ENCODE data around the gene ZNF664. TPM values are rescaled to one million over a fixed set of nuclear protein-coding genes. Genes with fewer than 3 reads are reported as not detected.
"Not testable (repeated sequence)": the region's sequence is repeated elsewhere in the genome, so short reads cannot be mapped to it uniquely, and the experiment has no call there.

ZNF664 gene
- total RNA-seq, 2 experiments from 2014 or later: 46.4 to 48.3 TPM

DNA sequence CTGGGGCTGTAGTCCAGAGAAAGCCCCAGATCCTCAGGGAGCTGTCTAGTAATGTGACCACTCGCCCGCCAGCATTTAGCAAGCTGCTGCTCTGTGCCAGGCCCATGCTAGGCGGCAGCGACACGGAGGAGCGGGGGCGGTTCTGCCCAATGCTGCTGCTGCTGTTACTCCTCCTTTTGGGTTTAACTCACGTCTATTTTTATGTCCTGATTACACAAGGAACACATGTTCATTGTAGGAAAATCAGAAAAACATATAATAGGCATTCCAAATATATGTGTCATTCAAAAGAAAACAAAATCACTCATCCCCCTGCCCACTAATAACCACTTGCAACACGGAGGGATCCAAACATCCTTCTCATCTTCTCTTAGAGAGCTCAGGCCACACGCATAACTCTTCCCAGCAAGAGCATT, 30.8 kb upstream of the ZNF664 start:
- Mint-ChIP-seq H3K4me3 (no peak overlapping the region), H3K4me1 (peaks cover 19% of the 10 kb centered on the region), H3K27me3 (no peaks in the 10 kb centered on the region), H3K36me3 (ENCODE audit: low read depth) (peaks cover 14% of the 10 kb centered on the region), H3K9me3 (ENCODE audit: low read depth) (no peaks in the 10 kb centered on the region), H3K27ac (no peak overlapping the region)
- intact Hi-C loops (cut with DNase I, micrococcal nuclease): no loop called here
- ChIA-PET CTCF (interaction anchor here (0.6 to 1.9 kb wide), 4 partner anchors 18 to 457 kb away, joined by 3 to 6 read pairs (median 4); no protein-coding TSS in a partner anchor), POLR2A (no interaction called here)
- DNase-seq (no peak), ATAC-seq (no peak)

DNA sequence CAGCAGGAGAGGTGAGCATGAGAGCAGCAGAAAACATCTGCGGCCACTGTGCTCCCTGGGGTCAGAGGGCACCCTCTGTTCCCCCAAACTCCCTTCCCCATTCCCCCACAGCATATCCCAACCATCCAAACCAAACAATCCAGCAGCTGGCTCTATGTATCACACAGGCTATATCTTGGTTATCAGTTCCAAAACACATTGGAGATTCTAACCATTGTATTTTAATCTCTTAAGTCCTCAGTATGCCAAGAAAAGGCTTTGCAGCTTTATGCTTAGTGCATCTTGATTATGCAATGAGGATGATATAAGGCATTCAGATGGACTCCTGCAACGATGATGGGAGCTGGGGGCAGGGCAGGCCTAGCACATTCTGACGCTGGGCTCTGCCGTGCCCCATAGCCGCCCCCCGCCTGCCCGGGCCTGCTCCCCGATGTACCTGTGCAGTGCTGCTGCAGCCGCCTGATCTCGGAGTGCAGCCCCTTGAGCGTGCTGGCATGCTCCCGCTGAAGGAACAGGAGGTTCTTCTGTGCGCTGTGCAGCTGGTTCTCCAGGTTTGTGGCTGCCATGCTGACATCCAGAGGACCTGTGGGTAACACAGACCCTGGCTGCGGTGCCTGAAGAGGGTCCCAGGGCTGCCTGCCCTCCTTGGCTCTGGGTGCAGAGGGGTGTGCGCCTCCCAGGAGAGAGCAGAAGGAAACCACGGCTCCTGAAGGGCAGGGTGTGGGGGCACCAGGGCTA, 29.9 kb upstream of the ZNF664 start:
- no peaks in the 10 kb centered on the region for H3K27me3 Mint-ChIP-seq
- ChIA-PET POLR2A (no interaction called here), CTCF (interaction anchor here (0.6 to 1.9 kb wide), 3 partner anchors 17 to 456 kb away, joined by 3 to 6 read pairs (median 4); no protein-coding TSS in a partner anchor)
- no peak overlapping the region for H3K27ac Mint-ChIP-seq
- H3K4me3 Mint-ChIP-seq: no peak overlapping the region
- intact Hi-C loops (cut with DNase I, micrococcal nuclease): no loop called here
- peaks cover 11% of the 10 kb centered on the region for H3K4me1 Mint-ChIP-seq
- no peak for ATAC-seq
- no peaks in the 10 kb centered on the region for H3K9me3 Mint-ChIP-seq (ENCODE audit: low read depth)
- peaks cover 14% of the 10 kb centered on the region for H3K36me3 Mint-ChIP-seq (ENCODE audit: low read depth)
- no peak for DNase-seq

DNA sequence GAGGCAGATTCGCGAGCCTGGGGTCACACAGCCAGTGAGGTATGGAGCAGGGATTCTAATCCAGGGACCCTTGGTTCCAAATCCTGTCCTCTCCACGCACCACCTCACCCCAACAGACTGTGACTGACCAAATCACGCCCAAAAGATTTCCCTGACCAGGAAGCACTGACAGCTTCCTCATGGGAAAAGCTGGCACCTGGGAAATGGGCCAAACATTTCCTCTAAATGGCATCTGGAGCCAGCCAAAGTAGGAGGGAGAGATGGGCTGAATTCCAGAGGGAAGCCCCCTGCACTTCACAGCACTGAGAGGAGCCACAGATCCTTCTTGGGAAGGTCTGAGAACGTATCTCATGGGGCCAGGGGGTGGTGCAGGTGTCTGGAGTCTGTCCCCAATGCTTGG, 29.2 kb upstream of the ZNF664 start:
- Mint-ChIP-seq H3K27ac (no peak overlapping the region), H3K4me3 (no peak overlapping the region), H3K4me1 (peaks cover 4% of the 10 kb centered on the region), H3K36me3 (ENCODE audit: low read depth) (peaks cover 14% of the 10 kb centered on the region), H3K9me3 (ENCODE audit: low read depth) (no peaks in the 10 kb centered on the region), H3K27me3 (no peaks in the 10 kb centered on the region)
- intact Hi-C loops (cut with DNase I, micrococcal nuclease): no loop called here
- ChIA-PET CTCF (interaction anchor here (1.9 kb wide), 1 partner anchor 42 kb away, joined by 6 read pairs; no protein-coding TSS in a partner anchor), POLR2A (no interaction called here)
- DNase-seq (no peak), ATAC-seq (no peak)

DNA sequence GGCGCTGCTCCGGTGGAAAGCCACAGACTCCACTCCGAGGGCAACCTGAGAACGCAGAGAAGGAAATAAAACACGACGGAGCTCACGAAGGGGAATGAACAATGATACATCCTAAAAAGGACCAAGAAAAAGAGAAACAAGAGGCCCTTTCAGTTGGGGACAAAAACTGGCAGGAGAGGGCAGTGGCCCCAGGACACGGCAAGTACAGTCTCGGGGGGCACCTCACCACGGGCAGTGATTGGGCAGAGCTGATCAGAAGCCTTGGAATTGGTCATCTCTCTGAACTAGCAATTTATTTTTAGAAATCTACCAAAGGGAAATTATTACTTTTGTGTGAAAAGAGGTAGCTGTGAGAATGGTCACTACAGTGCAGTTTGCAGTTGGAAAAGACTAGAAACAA, 28.3 kb upstream of the ZNF664 start:
- CTCF ChIA-PET: interaction anchor here (0.6 kb wide), 1 partner anchor 57 kb away, joined by 3 read pairs; no protein-coding TSS in a partner anchor
- POLR2A ChIA-PET: interaction anchor here (0.6 kb wide), 1 partner anchor 103 kb away, joined by 3 read pairs; no protein-coding TSS in a partner anchor
- DNase-seq (no peak), ATAC-seq (no peak)
- H3K4me1 Mint-ChIP-seq: no peaks in the 10 kb centered on the region
- H3K9me3 Mint-ChIP-seq (ENCODE audit: low read depth): no peaks in the 10 kb centered on the region
- no peaks in the 10 kb centered on the region for H3K27me3 Mint-ChIP-seq
- no peak overlapping the region for H3K27ac Mint-ChIP-seq
- intact Hi-C loops (cut with DNase I, micrococcal nuclease): no loop called here
- H3K4me3 Mint-ChIP-seq: no peak overlapping the region
- H3K36me3 Mint-ChIP-seq (ENCODE audit: low read depth): peaks cover 14% of the 10 kb centered on the region

DNA sequence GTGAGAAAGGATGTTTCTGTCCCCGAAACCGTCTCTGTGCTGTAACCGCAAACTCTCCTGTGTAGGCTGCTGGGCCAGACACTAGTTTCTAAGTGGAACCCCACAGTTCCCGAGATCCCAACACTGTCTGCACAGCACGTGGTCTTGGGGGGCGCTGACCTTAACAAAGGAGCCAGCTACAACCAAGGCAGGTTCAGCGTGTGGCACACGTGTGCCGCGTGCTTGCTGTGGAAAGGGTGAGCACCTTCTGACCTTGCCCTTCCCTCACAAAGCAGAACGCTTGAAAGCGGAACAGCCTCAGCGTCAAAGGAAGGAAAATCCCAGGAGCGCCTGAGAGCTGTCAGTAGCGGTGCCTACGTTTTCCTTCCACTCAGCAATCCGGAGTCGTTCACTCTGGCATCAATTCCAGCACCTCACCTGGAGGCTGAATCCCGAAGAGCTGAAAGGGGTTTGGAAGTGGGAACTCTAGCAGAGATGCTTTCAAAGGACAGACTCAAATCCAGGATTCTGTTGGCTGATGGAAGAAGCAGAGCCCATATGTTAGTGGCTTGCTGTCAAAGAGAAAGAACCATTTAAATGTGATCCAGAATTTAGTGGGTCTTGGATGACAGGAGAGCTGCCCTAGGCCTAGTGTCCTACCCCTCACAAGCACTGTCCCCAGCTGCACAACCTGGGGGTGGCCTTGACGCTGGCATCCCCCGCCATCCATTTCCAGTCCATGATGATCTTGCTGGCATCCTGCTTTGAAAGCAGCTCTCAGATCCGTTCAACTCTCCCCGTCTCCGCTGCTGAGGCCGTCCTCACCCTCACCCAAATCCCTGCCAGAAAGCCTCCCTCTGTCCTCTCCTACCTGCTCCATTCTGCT, 27.5 kb upstream of the ZNF664 start:
- no peak for DNase-seq
- no peak overlapping the region for H3K4me3 Mint-ChIP-seq
- H3K36me3 Mint-ChIP-seq (ENCODE audit: low read depth): peaks cover 14% of the 10 kb centered on the region
- CTCF ChIA-PET: no interaction called here
- no peak for ATAC-seq
- H3K9me3 Mint-ChIP-seq (ENCODE audit: low read depth): no peaks in the 10 kb centered on the region
- H3K4me1 Mint-ChIP-seq: no peaks in the 10 kb centered on the region
- intact Hi-C loops (cut with DNase I, micrococcal nuclease): no loop called here
- POLR2A ChIA-PET: interaction anchor here (0.6 kb wide), 1 partner anchor 103 kb away, joined by 3 read pairs; no protein-coding TSS in a partner anchor
- H3K27ac Mint-ChIP-seq: no peak overlapping the region
- no peaks in the 10 kb centered on the region for H3K27me3 Mint-ChIP-seq

DNA sequence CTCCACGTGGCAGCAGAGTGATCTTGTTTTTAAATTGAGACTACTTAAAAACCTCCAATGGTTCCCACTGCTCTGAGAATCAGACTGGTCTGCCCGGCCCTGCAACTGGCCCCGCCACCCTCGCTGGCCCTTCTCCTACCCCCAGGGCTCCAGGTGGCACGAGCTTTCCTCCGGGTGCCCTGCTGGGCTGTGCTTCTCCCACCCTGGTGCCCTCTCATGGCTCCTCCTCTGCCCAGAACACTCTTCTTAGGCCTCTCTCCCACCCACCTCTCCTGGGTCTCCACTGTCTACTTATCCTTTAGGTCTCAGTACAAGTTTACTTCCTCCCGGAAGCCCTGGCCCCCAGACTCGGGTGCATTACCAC, 26.9 kb upstream of the ZNF664 start:
- ChIA-PET CTCF (no interaction called here), POLR2A (no interaction called here)
- no peaks in the 10 kb centered on the region for H3K27me3 Mint-ChIP-seq
- DNase-seq (no peak), ATAC-seq (no peak)
- peaks cover 14% of the 10 kb centered on the region for H3K36me3 Mint-ChIP-seq (ENCODE audit: low read depth)
- no peak overlapping the region for H3K4me3 Mint-ChIP-seq
- no peaks in the 10 kb centered on the region for H3K4me1 Mint-ChIP-seq
- H3K27ac Mint-ChIP-seq: no peak overlapping the region
- no peaks in the 10 kb centered on the region for H3K9me3 Mint-ChIP-seq (ENCODE audit: low read depth)
- intact Hi-C loops (cut with DNase I, micrococcal nuclease): no loop called here

DNA sequence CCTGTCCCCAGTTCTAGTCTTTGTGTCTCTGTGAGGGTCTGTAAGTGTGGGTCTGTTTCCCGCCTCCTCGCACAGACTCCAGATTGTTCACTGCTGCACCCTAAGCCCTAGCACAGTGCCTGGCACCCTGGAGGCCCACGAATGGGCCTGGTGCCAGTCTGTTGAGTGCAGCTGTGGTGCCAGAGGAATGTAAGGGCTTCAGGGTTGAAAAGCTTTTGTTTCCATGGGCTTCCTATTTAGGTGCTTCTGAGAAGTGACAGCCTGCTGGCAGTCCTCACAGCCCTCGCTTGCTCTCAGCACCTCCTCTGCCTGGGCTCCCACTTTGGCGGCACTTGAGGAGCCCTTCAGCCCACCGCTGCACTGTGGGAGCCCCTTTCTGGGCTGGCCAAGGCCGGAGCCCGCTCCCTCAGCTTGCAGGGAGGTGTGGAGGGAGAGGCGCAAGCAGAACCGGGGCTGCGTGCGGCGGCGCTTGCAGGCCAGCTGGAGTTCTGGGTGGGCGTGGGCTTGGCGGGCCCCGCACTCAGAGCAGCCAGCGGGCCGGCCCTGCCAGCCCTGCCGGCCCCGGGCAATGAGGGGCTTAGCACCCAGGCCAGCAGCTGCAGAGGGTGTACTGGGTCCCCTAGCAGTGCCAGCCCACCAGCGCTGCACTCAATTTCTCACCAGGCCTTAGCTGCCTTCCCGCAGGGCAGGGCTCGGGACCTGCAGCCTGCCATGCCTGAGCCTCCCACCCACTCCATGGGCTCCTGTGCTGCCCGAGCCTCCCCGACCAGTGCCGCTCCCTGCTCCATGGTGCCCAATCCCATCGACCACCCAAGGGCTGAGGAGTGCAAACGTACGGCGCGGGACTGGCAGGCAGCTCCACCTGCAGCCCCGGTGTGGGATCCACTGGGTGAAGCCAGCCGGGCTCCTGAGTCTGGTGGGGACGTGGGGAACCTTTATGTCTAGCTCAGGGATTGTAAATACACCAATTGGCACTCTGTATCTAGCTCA, 26.2 kb upstream of the ZNF664 start:
- H3K4me1 Mint-ChIP-seq; ATAC-seq; intact Hi-C loops (cut with DNase I, micrococcal nuclease); H3K27me3 Mint-ChIP-seq; CTCF ChIA-PET; H3K9me3 Mint-ChIP-seq (ENCODE audit: low read depth); POLR2A ChIA-PET; H3K4me3 Mint-ChIP-seq; H3K27ac Mint-ChIP-seq; DNase-seq: not testable (repeated sequence)
- H3K36me3 Mint-ChIP-seq (ENCODE audit: low read depth): peaks cover 10% of the 10 kb centered on the region

DNA sequence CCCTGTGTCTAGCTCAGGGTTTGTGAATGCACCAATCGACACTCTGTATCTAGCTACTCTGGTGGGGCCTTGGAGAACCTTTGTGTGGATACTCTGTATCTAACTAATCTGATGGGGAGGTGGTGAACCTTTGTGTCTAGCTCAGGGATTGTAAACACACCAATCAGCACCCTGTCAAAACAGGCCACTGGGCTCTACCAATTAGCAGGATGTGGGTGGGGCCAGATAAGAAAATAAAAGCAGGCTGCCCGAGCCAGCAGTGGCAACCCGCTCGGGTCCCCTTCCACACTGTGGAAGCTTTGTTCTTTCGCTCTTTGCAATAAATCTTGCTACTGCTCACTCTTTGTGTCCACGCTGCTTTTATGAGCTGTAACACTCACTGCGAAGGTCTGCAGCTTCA, 25.5 kb upstream of the ZNF664 start:
- POLR2A ChIA-PET; DNase-seq; ATAC-seq; H3K36me3 Mint-ChIP-seq (ENCODE audit: low read depth); H3K27me3 Mint-ChIP-seq; H3K9me3 Mint-ChIP-seq (ENCODE audit: low read depth); H3K4me1 Mint-ChIP-seq; H3K27ac Mint-ChIP-seq; CTCF ChIA-PET; intact Hi-C loops (cut with DNase I, micrococcal nuclease); H3K4me3 Mint-ChIP-seq: not testable (repeated sequence)

DNA sequence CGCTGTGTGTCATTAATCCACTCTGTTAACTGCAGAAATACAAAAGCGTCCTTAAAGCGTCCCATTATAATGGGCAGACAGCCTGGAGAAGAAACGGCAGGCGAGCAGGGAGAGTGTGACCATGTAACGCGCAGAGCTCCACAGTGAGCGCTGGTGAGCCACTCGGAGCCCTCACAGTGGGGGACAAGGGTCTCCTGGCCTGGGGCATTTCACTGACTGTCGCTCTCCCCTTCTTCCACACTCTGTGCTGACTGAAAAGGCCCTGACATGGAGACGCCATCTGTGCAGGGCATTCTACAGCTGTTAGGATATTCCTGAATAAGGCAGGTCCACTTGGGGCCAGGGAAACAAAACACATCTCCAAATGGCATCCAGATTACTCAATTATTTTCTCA, 24.6 kb upstream of the ZNF664 start:
- Mint-ChIP-seq H3K27me3 (no peaks in the 10 kb centered on the region), H3K36me3 (ENCODE audit: low read depth) (no peaks in the 10 kb centered on the region), H3K9me3 (ENCODE audit: low read depth) (no peaks in the 10 kb centered on the region), H3K4me3 (no peak overlapping the region), H3K27ac (no peak overlapping the region), H3K4me1 (no peaks in the 10 kb centered on the region)
- intact Hi-C loops (cut with DNase I, micrococcal nuclease): no loop called here
- POLR2A ChIA-PET: no interaction called here
- CTCF ChIA-PET: interaction anchor here (0.5 kb wide), 1 partner anchor 240 kb away, joined by 3 read pairs; no protein-coding TSS in a partner anchor
- DNase-seq: no peak
- no peak for ATAC-seq

DNA sequence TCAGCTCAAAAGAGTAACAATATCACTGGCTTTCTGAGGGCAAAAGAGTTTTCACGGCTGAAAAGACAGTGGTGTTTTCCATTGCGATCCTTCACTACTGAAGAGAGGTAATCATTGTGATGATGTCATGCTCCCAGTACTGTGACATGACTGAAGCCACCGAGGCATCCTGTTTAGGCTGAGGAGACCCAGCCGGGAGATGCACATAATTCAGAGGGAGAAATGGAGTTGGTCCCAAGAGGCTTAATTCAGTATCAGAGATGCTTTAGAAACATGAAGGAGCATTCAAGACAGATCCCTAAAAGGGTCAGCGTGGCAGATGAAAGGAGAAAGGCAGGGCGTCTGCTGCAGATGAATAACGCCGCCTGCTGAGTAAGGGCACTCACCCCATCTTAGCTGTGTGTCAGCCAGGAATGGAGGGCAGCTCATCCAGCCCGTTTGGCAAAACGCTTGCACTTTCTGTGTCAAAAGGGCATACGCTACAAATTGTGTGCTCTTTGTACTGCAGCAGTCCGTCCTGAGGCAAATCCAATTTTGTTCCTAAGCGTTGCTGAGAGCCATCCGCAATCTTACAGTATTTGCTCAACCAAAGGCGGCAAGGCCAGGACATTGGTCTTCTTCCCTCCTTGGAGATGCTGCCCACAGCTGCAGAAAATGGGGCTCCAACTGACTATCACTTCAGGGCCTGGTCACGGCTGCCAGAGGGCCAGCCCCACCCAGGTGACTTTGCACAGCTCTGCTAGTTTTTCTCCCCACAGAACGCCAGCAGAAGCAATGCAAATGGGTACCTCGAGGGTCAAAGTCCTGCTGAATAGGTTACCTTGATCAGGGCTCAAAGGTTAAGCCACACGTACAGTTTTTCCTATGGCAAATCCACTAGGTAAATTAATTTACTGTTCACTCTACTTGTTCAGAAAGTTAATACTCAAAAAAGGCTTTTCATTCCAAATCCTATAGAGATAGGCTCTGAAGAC, 23.9 kb upstream of the ZNF664 start:
- no peak overlapping the region for H3K4me3 Mint-ChIP-seq
- no peaks in the 10 kb centered on the region for H3K27me3 Mint-ChIP-seq
- DNase-seq: no peak
- H3K4me1 Mint-ChIP-seq: no peaks in the 10 kb centered on the region
- CTCF ChIA-PET: interaction anchor here (0.5 to 0.7 kb wide), 2 partner anchors 38 to 239 kb away, joined by 3 read pairs; no protein-coding TSS in a partner anchor
- H3K9me3 Mint-ChIP-seq (ENCODE audit: low read depth): no peaks in the 10 kb centered on the region
- POLR2A ChIA-PET: no interaction called here
- H3K36me3 Mint-ChIP-seq (ENCODE audit: low read depth): no peaks in the 10 kb centered on the region
- ATAC-seq: no peak
- intact Hi-C loops (cut with DNase I, micrococcal nuclease): no loop called here
- no peak overlapping the region for H3K27ac Mint-ChIP-seq
